ENCODE data around the gene ADAM12.

GRCh38 chr10:126036515-126036914 lies 351.8 kb downstream of the ADAM12 start:
- TF ChIP-seq FOXK2 (IDR thresholded peaks at IDR 0.05) (no peak), LEF1 (IDR thresholded peaks at IDR 0.05; ENCODE audit: borderline replicate concordance) (no peak), FOXA1 (IDR thresholded peaks at IDR 0.05) (no peak), SUZ12 (IDR thresholded peaks at IDR 0.05) (no peak), BHLHE40 (IDR thresholded peaks at IDR 0.05; ENCODE audit: borderline replicate concordance) (no peak), SP1 (IDR thresholded peaks at IDR 0.05) (no peak), ARNT (IDR thresholded peaks at IDR 0.05) (no peak), ELF4 (IDR thresholded peaks at IDR 0.05) (no peak), CTBP1 (IDR thresholded peaks at IDR 0.05; ENCODE audit: borderline replicate concordance) (no peak), HDGF (IDR thresholded peaks at IDR 0.05; ENCODE audit: borderline replicate concordance) (no peak), ZNF384 (IDR thresholded peaks at IDR 0.05) (no peak), TARDBP (IDR thresholded peaks at IDR 0.05) (no peak), NFRKB (IDR thresholded peaks at IDR 0.05) (no peak), L3MBTL2 (conservative IDR thresholded peaks at IDR 0.05) (no peak)
